IMR-90 (cell line): Measurements from ENCODE around the gene PCCB.

Experiments used
- CEBPB ChIP-seq: IDR thresholded peaks from 2 replicates; pipeline ENCODE4 v1.6.1; 2012; ENCODE audit warnings: low read depth, low read length, improper control_type of control experiment
- MAZ ChIP-seq: IDR thresholded peaks from 2 replicates; pipeline ENCODE4 v1.6.1; 2012; ENCODE audit warnings: low read depth, mild to moderate bottlenecking, low read length, improper control_type of control experiment, moderate library complexity, borderline replicate concordance
- MXI1 ChIP-seq: IDR thresholded peaks from 2 replicates; pipeline ENCODE4 v1.6.1; 2012; ENCODE audit warnings: low read depth, mild to moderate bottlenecking, low read length, moderate library complexity, borderline replicate concordance
- POLR2A ChIP-seq: IDR thresholded peaks from 2 replicates; pipeline ENCODE4 v1.6.1; 2012; ENCODE audit warnings: mild to moderate bottlenecking, low read depth, low read length
- RAD21 ChIP-seq: IDR thresholded peaks from 2 replicates; pipeline ENCODE4 v1.6.1; 2012; ENCODE audit warnings: low read length, improper control_type of control experiment
- RCOR1 ChIP-seq: IDR thresholded peaks from 2 replicates; pipeline ENCODE4 v1.6.1; 2012; ENCODE audit warnings: mild to moderate bottlenecking, low read length, improper control_type of control experiment; ENCODE audit not compliant: insufficient replicate concordance
- RFX5 ChIP-seq: IDR thresholded peaks from 2 replicates; pipeline ENCODE4 v1.8.0; 2012; ENCODE audit warnings: low read depth, mild to moderate bottlenecking, low read length, moderate library complexity
- SMC3 ChIP-seq: fragments of 150-350 bp; IDR thresholded peaks from 2 replicates; pipeline ENCODE4 v1.6.1; 2016; ENCODE audit warnings: low read depth, mild to moderate bottlenecking, antibody characterized with exemption, low read length, moderate library complexity
- TF ChIP-seq, protein P1 (sequence below): conservative IDR thresholded peaks from 2 replicates; pipeline ENCODE4 v1.5.1; 2012; ENCODE audit warnings: mild to moderate bottlenecking, low read depth, low read length, improper control_type of control experiment

DNA sequence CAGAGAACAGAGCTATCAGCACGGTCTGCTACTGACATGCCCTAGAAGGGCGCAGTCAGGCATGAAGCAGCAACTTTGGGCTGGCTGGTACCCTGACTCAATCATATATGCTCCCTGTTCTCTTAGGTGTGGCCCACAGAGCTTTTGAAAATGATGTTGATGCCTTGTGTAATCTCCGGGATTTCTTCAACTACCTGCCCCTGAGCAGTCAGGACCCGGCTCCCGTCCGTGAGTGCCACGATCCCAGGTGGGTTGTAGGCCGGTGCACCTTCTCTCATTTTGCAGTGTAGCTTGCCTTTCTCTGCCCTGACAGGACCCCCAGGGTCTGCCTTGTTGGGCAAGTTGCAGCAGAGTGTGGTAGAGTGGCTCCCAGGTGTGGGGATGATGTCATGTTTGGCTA is 47.7 kb downstream of the PCCB start:
- TF ChIP-seq, protein P1, sequence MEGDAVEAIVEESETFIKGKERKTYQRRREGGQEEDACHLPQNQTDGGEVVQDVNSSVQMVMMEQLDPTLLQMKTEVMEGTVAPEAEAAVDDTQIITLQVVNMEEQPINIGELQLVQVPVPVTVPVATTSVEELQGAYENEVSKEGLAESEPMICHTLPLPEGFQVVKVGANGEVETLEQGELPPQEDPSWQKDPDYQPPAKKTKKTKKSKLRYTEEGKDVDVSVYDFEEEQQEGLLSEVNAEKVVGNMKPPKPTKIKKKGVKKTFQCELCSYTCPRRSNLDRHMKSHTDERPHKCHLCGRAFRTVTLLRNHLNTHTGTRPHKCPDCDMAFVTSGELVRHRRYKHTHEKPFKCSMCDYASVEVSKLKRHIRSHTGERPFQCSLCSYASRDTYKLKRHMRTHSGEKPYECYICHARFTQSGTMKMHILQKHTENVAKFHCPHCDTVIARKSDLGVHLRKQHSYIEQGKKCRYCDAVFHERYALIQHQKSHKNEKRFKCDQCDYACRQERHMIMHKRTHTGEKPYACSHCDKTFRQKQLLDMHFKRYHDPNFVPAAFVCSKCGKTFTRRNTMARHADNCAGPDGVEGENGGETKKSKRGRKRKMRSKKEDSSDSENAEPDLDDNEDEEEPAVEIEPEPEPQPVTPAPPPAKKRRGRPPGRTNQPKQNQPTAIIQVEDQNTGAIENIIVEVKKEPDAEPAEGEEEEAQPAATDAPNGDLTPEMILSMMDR: no peak
- no peak for TF ChIP-seq RAD21
- no peak for TF ChIP-seq POLR2A
- no peak for TF ChIP-seq CEBPB
- TF ChIP-seq RCOR1: no peak
- TF ChIP-seq RFX5: no peak
- TF ChIP-seq MAZ: no peak
- no peak for TF ChIP-seq MXI1
- no peak for TF ChIP-seq SMC3
